Endothelial cell of umbilical vein (primary cell): ENCODE results near the gene SLC12A9. TPM values are rescaled to one million over a fixed set of nuclear protein-coding genes. Genes with fewer than 3 reads are reported as not detected.

Experiments used
- BruUV-seq: library from RNA; stranded (reverse); fragments of 400-500 nt; replicated peaks from 2 replicates; lab custom pipeline; 2021; lab: Mats Ljungman, UMichigan
- CTCF ChIA-PET: fragments of 300-600, 350-600 bp; sonication (Branson Sonifier 250); formaldehyde crosslinking; loops from one replicate; lab custom pipeline; 2021; ENCODE audit warnings: antibody characterized with exemption, inconsistent platforms; lab: Charles Lee
- POLR2A ChIA-PET: fragments of 300-600, 350-600 bp; sonication (Branson Sonifier 250); formaldehyde crosslinking; loops from one replicate; lab custom pipeline; 2021; ENCODE audit warnings: antibody characterized with exemption, inconsistent platforms; lab: Charles Lee
- DNase-seq: peaks from one replicate; pipeline ENCODE4 v3.0.0-alpha.2; 2011; ENCODE audit warnings: low read depth, low spot score
- FAIRE-seq: peaks from 2 replicates; lab custom pipeline; 2011; peaks lifted over from hg19 to GRCh38; lab: Jason Lieb, UNC
- H2AFZ ChIP-seq: 2 replicates; pipeline ENCODE4 v1.6.0; 2012; ENCODE audit warnings: low read depth, low read length, control low read depth, inconsistent platforms
- H3K27ac ChIP-seq: 2 replicates; pipeline ENCODE4 v1.5.1; 2011; ENCODE audit warnings: low read depth, mild to moderate bottlenecking, control low read depth, low read length, moderate library complexity; ENCODE audit not compliant: insufficient read depth
- H3K27me3 ChIP-seq, 2 experiments: 2 replicates each; pipeline versions ENCODE4 v1.6.0 to v1.6.1; 2011; ENCODE audit warnings: low read length in 2 of 2, mixed read lengths in 1 of 2; ENCODE audit not compliant: control insufficient read depth in 2 of 2, insufficient read depth in 2 of 2
- H3K36me3 ChIP-seq, 2 experiments: 2 replicates in 1 of 2; 3 replicates in 1 of 2; pipeline ENCODE4 v1.5.1; 2011; ENCODE audit warnings: low read length in 2 of 2, mild to moderate bottlenecking in 1 of 2, moderate library complexity in 1 of 2; ENCODE audit not compliant: control insufficient read depth in 2 of 2, insufficient read depth in 2 of 2; ENCODE audit errors: extremely low read depth in 1 of 2
- H3K4me1 ChIP-seq: 3 replicates; pipeline ENCODE4 v1.5.1; 2011; ENCODE audit warnings: mild to moderate bottlenecking, low read length; ENCODE audit not compliant: control insufficient read depth, insufficient read depth; ENCODE audit errors: extremely low read depth
- H3K4me2 ChIP-seq: 2 replicates; pipeline ENCODE4 v1.6.1; 2011; ENCODE audit warnings: low read length, control low read depth, mixed read lengths; ENCODE audit not compliant: insufficient read depth
- H3K4me3 ChIP-seq, 3 experiments: fragments of 200-600 bp in 1 of 3; sonication (generic), shearing (Covaris generic) in 1 of 3; replicated peaks in 1 of 3; 2 replicates each; pipeline ENCODE4 v1.5.1; 2011 to 2016; ENCODE audit warnings: control low read depth in 3 of 3, low read length in 3 of 3, mild to moderate bottlenecking in 2 of 3, inconsistent platforms in 1 of 3, low read depth in 1 of 3, moderate library complexity in 1 of 3; ENCODE audit not compliant: insufficient read depth in 1 of 3
- H3K79me2 ChIP-seq: 2 replicates; pipeline ENCODE4 v1.6.0; 2012; ENCODE audit warnings: low read length, inconsistent platforms; ENCODE audit not compliant: control insufficient read depth, insufficient read depth
- H3K9ac ChIP-seq: replicated peaks from 2 replicates; pipeline ENCODE3; 2011; ENCODE audit warnings: low read length, control low read depth; ENCODE audit not compliant: insufficient read depth; ENCODE audit errors: extremely low read depth
- H3K9me1 ChIP-seq: replicated peaks from 3 replicates; pipeline ENCODE4 v1.6.0; 2011; ENCODE audit warnings: mild to moderate bottlenecking, low read length; ENCODE audit not compliant: control insufficient read depth, insufficient read depth; ENCODE audit errors: extremely low read depth
- H3K9me3 ChIP-seq: replicated peaks from 2 replicates; pipeline ENCODE4 v1.5.1; 2012; ENCODE audit warnings: low read length, inconsistent platforms; ENCODE audit not compliant: control insufficient read depth, insufficient read depth
- H4K20me1 ChIP-seq: replicated peaks from 2 replicates; pipeline ENCODE3; 2011; ENCODE audit warnings: mild to moderate bottlenecking, low read length; ENCODE audit not compliant: control insufficient read depth, insufficient read depth; ENCODE audit errors: extremely low read depth
- CTCF ChIP-seq, 2 donors: IDR thresholded peaks; 1 replicate in 1 of 2; 2 replicates in 1 of 2; pipeline ENCODE4 v1.5.1; 2011; ENCODE audit warnings: low read length in 2 of 2, mild to moderate bottlenecking in 2 of 2, moderate library complexity in 2 of 2, control low read depth in 1 of 2, inconsistent platforms in 1 of 2, low read depth in 1 of 2; ENCODE audit not compliant: insufficient read depth in 1 of 2; ENCODE audit errors: extremely low read depth in 1 of 2
- GATA2 ChIP-seq: IDR thresholded peaks from 2 replicates; pipeline ENCODE4 v1.7.0; 2011; ENCODE audit warnings: low read depth, mild to moderate bottlenecking, moderate library complexity, mixed read lengths, low read length; ENCODE audit not compliant: insufficient read length, insufficient read depth
- MAX ChIP-seq: IDR thresholded peaks from 2 replicates; pipeline ENCODE4 v1.6.1; 2011; ENCODE audit not compliant: insufficient read depth, insufficient read length
- POLR2A ChIP-seq: IDR thresholded peaks from 2 replicates; pipeline ENCODE4 v1.6.1; 2012; ENCODE audit warnings: low read depth, mild to moderate bottlenecking, control low read depth, low read length
- POLR2AphosphoS5 ChIP-seq: IDR thresholded peaks from 2 replicates; pipeline ENCODE4 v1.6.1; 2012; ENCODE audit warnings: low read depth, mild to moderate bottlenecking, control low read depth, low read length, moderate library complexity; ENCODE audit not compliant: insufficient read depth
- dilution Hi-C: fragments of 300-500 bp; cut with MboI; formaldehyde crosslinking; loops from one replicate; pipeline ENCODE4 v1.15.0; 2019; ENCODE audit warnings: low sequenced_read_pairs; ENCODE audit not compliant: extremely low pct_ligation_motif_present
- intact Hi-C: fragments of 100-400 bp; cut with micrococcal nuclease; formaldehyde crosslinking; loops from one replicate; pipeline ENCODE4 v1.10.0; 2022
- polyA plus RNA-seq, 4 experiments: library from polyadenylated mRNA; depleted of rRNA in 3 of 4; stranded (reverse) in 3 of 4; unstranded in 1 of 4; fragments of >200 nt; gene quantifications; 2 replicates each; pipeline versions ENCODE4 v1.2.1 to v1.2.3, GENCODE V29; 2011 to 2012; ENCODE audit warnings: missing spikeins in 1 of 4
- total RNA-seq: library from RNA; stranded (reverse); gene quantifications from 2 replicates; pipeline ENCODE4 v1.2.3, GENCODE V29; 2021

The SLC12A9 gene
- total and polyA plus RNA-seq, 2 donors (not counting 3 experiments of a cell fraction or from before 2014, with no cell fraction given): 35.0 to 37.0 TPM

- Histone ChIP-seq H3K4me2 (peak overlapping the region; percentile 34), H3K4me3 (no peak overlapping the region), H3K27me3 (no peaks in the 10 kb centered on the region), H3K9me3 (no peaks in the 10 kb centered on the region), H3K79me2 (no peaks in the 10 kb centered on the region), H2AFZ (peak overlapping the region; percentile 43), H3K27ac (peak overlapping the region; percentile 89), H3K9me1 (no peaks in the 10 kb centered on the region), H4K20me1 (no peaks in the 10 kb centered on the region), H3K9ac (peak overlapping the region; percentile 56), H3K4me1 (peaks cover 16% of the 10 kb centered on the region), H3K36me3 (no peaks in the 10 kb centered on the region)
- TF ChIP-seq GATA2 (no peak), POLR2A (peak; percentile 89), MAX (no peak), POLR2AphosphoS5 (peak; percentile 68), CTCF (IDR thresholded peaks at IDR 0.05; ENCODE audit: extremely low read depth in 1 of 2, insufficient read depth in 1 of 2, low read depth in 1 of 2, low read length in 2 of 2) (peak in 1 of 2 donors; percentile 5)
- ChIA-PET CTCF (interaction anchor here (0.5 to 2.9 kb wide), 8 partner anchors 8 to 130 kb away, joined by 3 to 37 read pairs (median 8); partner anchors contain the start of genes EPHB4, POP7, SLC12A9 and SRRT), POLR2A (interaction anchor here (0.6 to 1.6 kb wide), 7 partner anchors 7 to 33 kb away, joined by 3 to 10 read pairs (median 4); partner anchors contain the start of genes EPHB4 and SLC12A9)
- BruUV-seq: no TSS peak
- dilution Hi-C loops (loop anchor here (25.0 kb wide), 1 partner anchor 124 kb away; the partner anchor contains the start of genes EPO and POP7), intact Hi-C loops (loop anchor here (1.0 kb wide), 1 partner anchor 8 kb away; no protein-coding TSS in a partner anchor)
- peak; percentile 87 for DNase-seq
- FAIRE-seq: peak; percentile 73
These were observed 16.4 kb upstream of the SLC12A9 start for GRCh38 chr7:100835903-100836811.
